ENCODE results near the gene ADTRP.
A peak's percentile ranks its signal among the peaks of the same experiment; 100 is the strongest.

ADTRP gene

GRCh38 chr6:11758878-11759277 is 19.7 kb downstream of the ADTRP start:
- DNase-seq (ENCODE audit: low spot score in 2 of 2) (no peak), ATAC-seq (no peak)
- Mint-ChIP-seq H3K36me3 (peaks cover 6% of the 10 kb centered on the region), H3K4me3 (no peak overlapping the region), H3K9me3 (peaks cover 3% of the 10 kb centered on the region), H3K27ac (no peak overlapping the region), H3K4me1 (peaks cover 5% of the 10 kb centered on the region)

DNA sequence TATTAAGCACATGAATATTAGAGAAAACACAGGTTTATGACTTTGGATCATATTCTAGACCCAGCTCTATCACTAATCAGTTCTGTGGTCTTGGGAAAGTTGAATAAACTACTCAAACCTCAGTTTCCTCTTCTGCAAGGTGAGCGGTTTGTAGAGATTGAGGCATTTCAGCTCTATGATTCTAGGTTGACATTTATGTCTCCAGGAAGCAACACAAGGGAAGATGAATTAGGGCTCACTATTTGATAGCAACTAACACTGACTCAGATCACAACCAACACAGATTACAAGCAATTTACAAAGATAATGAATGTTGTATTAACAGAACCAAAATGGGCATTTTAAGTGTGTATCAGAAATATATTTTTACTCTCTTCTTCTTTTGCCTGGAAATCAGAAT is 21.9 kb downstream of the ADTRP start:
- H3K27ac Mint-ChIP-seq, result no peak overlapping the region
- H3K9me3 Mint-ChIP-seq, result peaks cover 3% of the 10 kb centered on the region
- DNase-seq (ENCODE audit: low spot score in 2 of 2), result no peak
- H3K4me3 Mint-ChIP-seq, result no peak overlapping the region
- H3K4me1 Mint-ChIP-seq, result peaks cover 5% of the 10 kb centered on the region
- H3K36me3 Mint-ChIP-seq, result no peaks in the 10 kb centered on the region
- peak; percentile 43 for ATAC-seq

GRCh38 chr6:11756292-11756691 is 22.3 kb downstream of the ADTRP start:
- peaks cover 3% of the 10 kb centered on the region for H3K9me3 Mint-ChIP-seq
- ATAC-seq, result no peak
- no peak overlapping the region for H3K27ac Mint-ChIP-seq
- peaks cover 5% of the 10 kb centered on the region for H3K4me1 Mint-ChIP-seq
- no peaks in the 10 kb centered on the region for H3K36me3 Mint-ChIP-seq
- no peak overlapping the region for H3K4me3 Mint-ChIP-seq
- DNase-seq (ENCODE audit: low spot score in 2 of 2), result no peak

- DNase-seq (ENCODE audit: low spot score in 2 of 2) (no peak), ATAC-seq (no peak)
- H3K27ac Mint-ChIP-seq, result no peak overlapping the region
- H3K9me3 Mint-ChIP-seq, result peaks cover 3% of the 10 kb centered on the region
- no peak overlapping the region for H3K4me3 Mint-ChIP-seq
- peaks cover 5% of the 10 kb centered on the region for H3K4me1 Mint-ChIP-seq
- no peaks in the 10 kb centered on the region for H3K36me3 Mint-ChIP-seq
Observed at GRCh38 chr6:11755725-11756124, 22.9 kb downstream of the ADTRP start.

- no peak overlapping the region for H3K27ac Mint-ChIP-seq
- no peaks in the 10 kb centered on the region for H3K36me3 Mint-ChIP-seq
- peaks cover 3% of the 10 kb centered on the region for H3K9me3 Mint-ChIP-seq
- no peak overlapping the region for H3K4me3 Mint-ChIP-seq
- H3K4me1 Mint-ChIP-seq, result peaks cover 5% of the 10 kb centered on the region
- ATAC-seq (no peak), DNase-seq (ENCODE audit: low spot score in 2 of 2) (no peak)
Observed at GRCh38 chr6:11754625-11755271, 23.9 kb downstream of the ADTRP start.

GRCh38 chr6:11753798-11754197 is 24.8 kb downstream of the ADTRP start:
- no peak for ATAC-seq
- Mint-ChIP-seq H3K27ac (no peak overlapping the region), H3K4me3 (no peak overlapping the region)

GRCh38 chr6:11752360-11752759 is 26.2 kb downstream of the ADTRP start:
- peaks cover 5% of the 10 kb centered on the region for H3K4me1 Mint-ChIP-seq
- no peak overlapping the region for H3K27ac Mint-ChIP-seq
- ATAC-seq (no peak), DNase-seq (ENCODE audit: low spot score in 2 of 2) (no peak)
- H3K9me3 Mint-ChIP-seq, result peaks cover 1% of the 10 kb centered on the region
- no peak overlapping the region for H3K4me3 Mint-ChIP-seq
- no peaks in the 10 kb centered on the region for H3K36me3 Mint-ChIP-seq

More at GRCh38 chr6:11753798-11754197, 24.8 kb downstream of the ADTRP start:
- H3K4me1 Mint-ChIP-seq, result peaks cover 5% of the 10 kb centered on the region
- no peak for DNase-seq (ENCODE audit: low spot score in 2 of 2)
- peaks cover 3% of the 10 kb centered on the region for H3K9me3 Mint-ChIP-seq
- H3K36me3 Mint-ChIP-seq, result no peaks in the 10 kb centered on the region

GRCh38 chr6:11750682-11751081 is 27.9 kb downstream of the ADTRP start:
- ATAC-seq (no peak), DNase-seq (ENCODE audit: low spot score in 2 of 2) (no peak)
- Mint-ChIP-seq H3K4me3 (no peak overlapping the region), H3K27ac (no peak overlapping the region), H3K36me3 (no peaks in the 10 kb centered on the region), H3K4me1 (no peaks in the 10 kb centered on the region), H3K9me3 (no peaks in the 10 kb centered on the region)

GRCh38 chr6:11748591-11749210 is 29.9 kb downstream of the ADTRP start:
- Mint-ChIP-seq H3K9me3 (no peaks in the 10 kb centered on the region), H3K27ac (no peak overlapping the region), H3K4me1 (no peaks in the 10 kb centered on the region), H3K36me3 (no peaks in the 10 kb centered on the region), H3K4me3 (no peak overlapping the region)
- DNase-seq (ENCODE audit: low spot score in 2 of 2) (no peak), ATAC-seq (no peak)

GRCh38 chr6:11747021-11747420 is 31.6 kb downstream of the ADTRP start:
- no peaks in the 10 kb centered on the region for H3K36me3 Mint-ChIP-seq
- no peaks in the 10 kb centered on the region for H3K9me3 Mint-ChIP-seq
- ATAC-seq, result no peak
- H3K4me1 Mint-ChIP-seq, result no peaks in the 10 kb centered on the region
- no peak for DNase-seq (ENCODE audit: low spot score in 2 of 2)
- no peak overlapping the region for H3K4me3 Mint-ChIP-seq
- no peak overlapping the region for H3K27ac Mint-ChIP-seq

GRCh38 chr6:11744753-11745152 is 33.9 kb downstream of the ADTRP start:
- H3K4me1 Mint-ChIP-seq, result no peaks in the 10 kb centered on the region
- DNase-seq (ENCODE audit: low spot score in 2 of 2) (no peak), ATAC-seq (no peak)
- no peak overlapping the region for H3K27ac Mint-ChIP-seq
- H3K9me3 Mint-ChIP-seq, result no peaks in the 10 kb centered on the region
- H3K4me3 Mint-ChIP-seq, result no peak overlapping the region
- no peaks in the 10 kb centered on the region for H3K36me3 Mint-ChIP-seq

DNA sequence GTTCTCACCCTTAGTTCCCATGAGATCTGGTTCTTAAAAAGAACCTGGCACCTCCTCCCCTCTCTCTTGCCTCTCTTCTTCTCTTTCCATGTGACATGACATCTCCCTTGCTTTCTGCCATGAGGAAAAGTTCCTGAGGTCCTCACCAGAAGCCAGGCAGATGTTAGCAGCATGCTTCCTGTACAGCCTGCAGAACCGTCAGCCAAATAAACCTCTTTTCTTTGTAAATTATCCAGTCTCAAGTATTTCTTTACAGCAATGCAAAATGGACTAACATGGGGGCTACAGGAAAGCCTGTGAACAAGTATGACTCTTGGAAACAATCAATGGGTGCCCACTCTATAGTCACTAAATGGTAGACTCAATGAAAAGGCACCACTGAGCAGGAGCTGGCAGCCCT is 34.5 kb downstream of the ADTRP start:
- H3K36me3 Mint-ChIP-seq, result no peaks in the 10 kb centered on the region
- ATAC-seq, result no peak
- H3K4me1 Mint-ChIP-seq, result no peaks in the 10 kb centered on the region
- no peak overlapping the region for H3K27ac Mint-ChIP-seq
- H3K9me3 Mint-ChIP-seq, result no peaks in the 10 kb centered on the region
- no peak overlapping the region for H3K4me3 Mint-ChIP-seq
- no peak for DNase-seq (ENCODE audit: low spot score in 2 of 2)

DNA sequence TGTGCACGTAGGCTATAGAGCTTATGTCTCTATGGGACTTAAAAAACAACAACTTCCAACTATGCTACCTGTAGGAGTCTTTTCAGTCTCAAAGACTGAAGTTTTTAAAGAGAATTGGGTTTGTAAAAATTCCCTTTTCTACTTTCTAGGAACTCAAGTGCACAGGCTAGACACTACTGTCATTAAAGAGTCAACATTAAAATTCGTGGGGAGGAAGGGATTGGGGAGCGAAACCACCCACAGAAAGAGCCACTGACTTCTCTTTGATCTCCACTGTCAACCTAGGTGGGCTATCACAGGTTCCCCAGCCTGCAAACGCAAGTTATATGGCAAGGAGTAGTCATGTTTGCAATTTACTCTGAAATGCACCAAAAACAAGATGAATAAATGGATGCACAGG is 37.7 kb downstream of the ADTRP start:
- no peaks in the 10 kb centered on the region for H3K36me3 Mint-ChIP-seq
- no peaks in the 10 kb centered on the region for H3K4me1 Mint-ChIP-seq
- H3K4me3 Mint-ChIP-seq, result no peak overlapping the region
- no peak overlapping the region for H3K27ac Mint-ChIP-seq
- DNase-seq (ENCODE audit: low spot score in 2 of 2) (no peak), ATAC-seq (no peak)
- no peaks in the 10 kb centered on the region for H3K9me3 Mint-ChIP-seq

DNA sequence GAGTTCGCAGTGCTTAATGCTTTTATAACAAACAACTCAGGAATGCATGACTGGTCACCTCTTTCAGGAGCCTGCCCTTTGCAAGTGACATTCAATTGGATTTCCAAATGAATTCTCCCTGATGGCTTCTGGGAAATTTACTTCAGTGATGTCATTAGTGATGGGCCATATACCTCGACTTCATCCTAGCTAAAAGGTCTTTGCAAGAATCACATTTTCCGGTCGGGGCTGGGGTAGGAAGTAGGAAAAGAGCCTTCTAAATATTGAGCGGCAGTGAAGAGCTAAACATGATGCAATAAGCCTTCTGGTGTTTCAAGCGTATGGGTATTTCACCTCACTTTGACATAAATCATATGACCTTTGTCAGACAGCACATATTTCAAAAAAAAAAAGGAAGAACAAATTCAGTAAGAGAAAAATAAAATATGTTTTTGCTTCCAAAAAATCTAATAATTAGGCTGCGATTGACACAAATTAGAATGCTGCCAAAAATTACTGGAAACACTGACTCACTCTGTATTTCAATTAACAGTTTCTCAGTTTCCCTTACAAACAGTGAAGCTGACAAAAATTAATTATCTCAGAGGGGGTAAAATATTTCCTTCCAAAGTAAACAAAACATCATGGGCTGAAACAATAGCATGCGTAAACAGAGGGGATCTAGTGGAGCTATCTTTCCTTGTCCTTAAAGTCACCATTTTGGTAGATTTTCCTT is 39.8 kb downstream of the ADTRP start:
- no peak for DNase-seq (ENCODE audit: low spot score in 2 of 2)
- H3K36me3 Mint-ChIP-seq, result no peaks in the 10 kb centered on the region

GRCh38 chr6:11738234-11738633 is 40.4 kb downstream of the ADTRP start:
- ATAC-seq (no peak), DNase-seq (ENCODE audit: low spot score in 2 of 2) (no peak)
- H3K27ac Mint-ChIP-seq, result no peak overlapping the region
- H3K36me3 Mint-ChIP-seq, result no peaks in the 10 kb centered on the region
- H3K4me3 Mint-ChIP-seq, result no peak overlapping the region
- peaks cover 6% of the 10 kb centered on the region for H3K4me1 Mint-ChIP-seq
- no peaks in the 10 kb centered on the region for H3K9me3 Mint-ChIP-seq

More for the DNA sequence above, 39.8 kb downstream of the ADTRP start:
- Mint-ChIP-seq H3K27ac (no peak overlapping the region), H3K4me1 (no peaks in the 10 kb centered on the region), H3K9me3 (no peaks in the 10 kb centered on the region), H3K4me3 (no peak overlapping the region)
- no peak for ATAC-seq

DNA sequence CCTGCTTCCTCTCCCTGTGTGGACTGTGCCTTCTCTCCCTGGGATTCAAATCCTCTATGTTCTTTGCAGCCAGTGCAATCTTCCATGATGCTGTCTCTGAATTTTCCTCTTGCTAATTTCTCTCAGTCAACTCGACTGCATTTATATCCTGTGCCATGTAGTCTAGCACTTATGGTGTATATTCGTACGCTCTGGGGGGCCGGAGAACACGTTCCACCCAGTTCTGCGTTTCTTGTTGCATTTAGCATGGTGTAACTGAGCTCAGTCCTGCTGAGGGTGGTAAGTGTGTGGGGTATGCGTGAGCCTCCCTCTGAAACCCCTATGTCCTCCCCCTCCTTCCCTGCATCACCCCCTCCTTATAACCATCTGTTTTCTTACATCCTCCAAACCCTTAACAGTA is 42.0 kb downstream of the ADTRP start:
- no peak for DNase-seq (ENCODE audit: low spot score in 2 of 2)
- H3K27ac Mint-ChIP-seq, result no peak overlapping the region

More for the DNA sequence above, 42.0 kb downstream of the ADTRP start:
- Mint-ChIP-seq H3K4me3 (no peak overlapping the region), H3K4me1 (peaks cover 20% of the 10 kb centered on the region), H3K36me3 (peaks cover 8% of the 10 kb centered on the region), H3K9me3 (no peaks in the 10 kb centered on the region)
- no peak for ATAC-seq
